Large intestine (tissue), 3 donors: ENCODE data around the gene ANO1. TPM values are rescaled to one million over a fixed set of nuclear protein-coding genes. Genes with fewer than 3 reads are reported as not detected.

Experiments
- DNase-seq, 2 donors: peaks; one replicate each; pipeline versions ENCODE4 v3.0.0 to v3.0.0-alpha.2; 2013
- H3K27ac ChIP-seq: one replicate; pipeline ENCODE4 v1.5.1; 2013; ENCODE audit warnings: low read length
- H3K27me3 ChIP-seq: 2 replicates; pipeline ENCODE4 v1.6.1; 2013; ENCODE audit warnings: low read length; ENCODE audit not compliant: control insufficient read depth, insufficient read depth
- H3K36me3 ChIP-seq: 2 replicates; pipeline ENCODE4 v1.6.1; 2013; ENCODE audit warnings: low read length; ENCODE audit not compliant: control insufficient read depth, insufficient read depth
- H3K4me1 ChIP-seq: one replicate; pipeline ENCODE4 v1.6.1; 2013; ENCODE audit warnings: low read length; ENCODE audit not compliant: control insufficient read depth, insufficient read depth
- H3K4me3 ChIP-seq: one replicate; pipeline ENCODE4 v1.5.1; 2013; ENCODE audit warnings: low read length
- H3K9me3 ChIP-seq: one replicate; pipeline ENCODE4 v1.6.1; 2013; ENCODE audit warnings: mild to moderate bottlenecking, low read depth, low read length, moderate library complexity; ENCODE audit not compliant: control insufficient read depth
- WGBS: methylation state at CpG from one replicate; pipeline ENCODE4 v1.1.5; 2013; ENCODE audit warnings: low lambda C conversion rate; ENCODE audit not compliant: insufficient coverage; 5-methylcytosine and 5-hydroxymethylcytosine counted together
- polyA plus RNA-seq: library from polyadenylated mRNA; unstranded; fragments of 120-200 nt; gene quantifications from one replicate; pipeline ENCODE4 v1.2.1, GENCODE V29; 2013

ANO1 gene
- polyA plus RNA-seq, 1 donor = 12.3 TPM

DNA sequence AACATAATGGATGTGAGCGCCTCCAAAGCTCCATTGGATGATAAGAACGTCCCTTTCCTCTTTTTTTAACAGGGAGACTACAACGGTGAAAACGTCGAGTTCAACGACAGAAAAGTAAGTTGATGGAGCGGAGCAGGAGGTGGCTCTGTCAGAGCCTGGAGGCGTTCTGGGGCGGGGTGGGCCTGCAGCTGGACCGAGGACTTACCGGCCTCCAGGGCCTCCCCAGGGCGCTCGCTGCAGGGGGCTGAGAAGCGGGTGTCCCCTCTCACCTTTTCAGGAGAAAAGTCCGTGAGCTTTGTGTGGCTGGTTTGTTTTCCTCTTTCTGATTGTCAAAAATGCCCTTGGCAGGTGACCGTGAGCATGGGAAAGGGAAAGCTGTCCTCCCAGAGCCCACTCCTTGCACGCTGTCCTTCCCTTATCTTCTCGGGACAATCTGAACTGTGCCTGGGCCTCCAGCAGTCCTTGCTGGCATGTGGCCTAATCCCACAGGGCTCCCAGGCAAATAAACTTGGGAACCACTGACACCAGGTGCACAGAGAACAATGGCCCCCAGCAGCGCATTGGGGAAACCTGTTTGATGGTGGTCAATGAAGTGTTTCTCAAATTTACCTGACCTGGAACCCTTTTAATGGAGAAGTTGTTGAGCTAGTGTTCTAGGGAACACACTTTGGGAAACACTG, 38.4 kb downstream of the ANO1 start:
- no peaks in the 10 kb centered on the region for H3K36me3 ChIP-seq
- 94% methylated on average over 2 of the region's 19 CpGs for whole genome bisulfite sequencing
- no peaks in the 10 kb centered on the region for H3K9me3 ChIP-seq
- H3K4me1 ChIP-seq = peaks cover 7% of the 10 kb centered on the region
- DNase-seq = no peak
- no peak overlapping the region for H3K4me3 ChIP-seq
- no peaks in the 10 kb centered on the region for H3K27me3 ChIP-seq
- no peak overlapping the region for H3K27ac ChIP-seq

DNA sequence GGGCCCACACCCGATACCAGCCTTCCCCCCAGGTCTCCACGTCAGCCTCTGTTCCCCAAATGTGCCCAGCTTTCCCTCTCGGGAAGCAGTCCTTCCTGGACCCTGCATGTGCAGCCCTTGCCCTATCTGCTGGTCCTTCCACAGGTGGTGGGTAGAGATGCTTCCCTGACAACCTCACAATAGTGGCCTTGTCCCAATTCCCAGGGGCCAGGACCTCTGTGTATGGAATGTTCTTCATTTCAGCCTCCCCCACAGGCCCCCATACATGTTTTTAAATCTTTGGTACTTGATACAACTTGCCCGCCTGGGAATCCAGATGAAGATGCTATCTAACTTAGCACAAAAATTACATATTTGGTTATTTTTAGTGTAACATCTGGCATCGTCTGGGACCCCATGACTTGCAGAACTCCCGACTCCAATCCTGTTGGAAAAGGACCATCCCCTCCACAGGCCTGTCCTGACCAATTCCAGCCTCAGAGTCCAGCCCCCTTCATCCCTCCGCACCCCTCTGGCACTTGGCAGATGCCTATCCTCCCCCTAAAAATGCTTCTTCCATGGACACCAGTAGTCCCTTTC, 39.5 kb downstream of the ANO1 start:
- no peak for DNase-seq
- no peaks in the 10 kb centered on the region for H3K9me3 ChIP-seq
- H3K4me1 ChIP-seq = no peaks in the 10 kb centered on the region
- H3K36me3 ChIP-seq = no peaks in the 10 kb centered on the region
- no peak overlapping the region for H3K27ac ChIP-seq
- no CpG with 5 or more reads among the region's 7 CpGs for WGBS
- no peak overlapping the region for H3K4me3 ChIP-seq
- no peaks in the 10 kb centered on the region for H3K27me3 ChIP-seq

- Histone ChIP-seq H3K4me3 (no peak overlapping the region), H3K27ac (no peak overlapping the region), H3K27me3 (peaks cover 2% of the 10 kb centered on the region), H3K36me3 (no peaks in the 10 kb centered on the region), H3K4me1 (no peaks in the 10 kb centered on the region), H3K9me3 (no peaks in the 10 kb centered on the region)
- DNase-seq = no peak
- WGBS = no CpG with 5 or more reads among the region's 1 CpG
These were observed 40.5 kb downstream of the ANO1 start for GRCh38 chr11:70118642-70119041.

DNA sequence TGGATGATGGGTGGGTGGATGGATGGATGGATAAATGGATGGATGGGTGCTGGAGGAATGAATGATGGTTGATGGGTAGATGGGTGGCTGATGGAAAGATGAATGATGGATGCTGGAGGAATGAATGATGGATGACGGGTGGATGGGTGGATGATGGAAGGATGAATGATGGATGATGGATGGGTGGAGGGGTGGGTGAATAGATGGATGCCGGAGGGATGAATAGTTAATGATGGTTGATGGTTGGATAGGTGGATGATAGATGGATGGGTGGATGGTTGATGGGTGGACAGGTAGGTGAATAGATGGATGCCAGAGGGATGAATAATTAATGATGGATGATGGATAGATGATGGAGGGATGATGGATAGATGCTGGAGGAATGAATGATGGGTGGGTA, 41.4 kb downstream of the ANO1 start:
- H3K27ac ChIP-seq = no peak overlapping the region
- no peak overlapping the region for H3K4me3 ChIP-seq
- 100% methylated on average over 2 of the region's 2 CpGs for WGBS
- DNase-seq = no peak
- H3K27me3 ChIP-seq = peaks cover 2% of the 10 kb centered on the region
- no peaks in the 10 kb centered on the region for H3K4me1 ChIP-seq
- H3K36me3 ChIP-seq = no peaks in the 10 kb centered on the region
- no peaks in the 10 kb centered on the region for H3K9me3 ChIP-seq

DNA sequence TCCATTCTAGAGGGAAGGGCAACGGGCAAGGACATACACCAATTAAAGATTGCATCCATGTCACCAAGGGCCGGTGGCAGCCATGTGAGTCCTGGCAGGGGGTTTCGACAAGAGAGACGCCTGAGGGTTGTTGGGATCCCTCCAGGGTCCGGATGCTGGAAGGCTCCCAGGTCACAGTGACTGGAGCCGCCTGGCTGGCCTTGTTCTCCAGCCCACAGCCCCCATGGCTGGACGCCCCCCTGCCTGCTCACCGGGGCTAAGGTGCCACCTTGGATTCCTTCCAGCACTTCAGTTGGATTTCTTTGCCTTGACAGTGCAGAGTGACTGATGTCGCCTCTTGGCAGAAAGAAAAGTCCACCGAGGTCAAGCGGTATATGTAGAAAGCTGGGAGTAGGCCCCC, 42.6 kb downstream of the ANO1 start:
- H3K27ac ChIP-seq = no peak overlapping the region
- WGBS = 67% methylated on average over 1 of the region's 11 CpGs
- H3K4me1 ChIP-seq = no peaks in the 10 kb centered on the region
- H3K4me3 ChIP-seq = no peak overlapping the region
- DNase-seq = no peak
- H3K27me3 ChIP-seq = peaks cover 2% of the 10 kb centered on the region
- H3K9me3 ChIP-seq = no peaks in the 10 kb centered on the region
- H3K36me3 ChIP-seq = no peaks in the 10 kb centered on the region

- peaks cover 2% of the 10 kb centered on the region for H3K27me3 ChIP-seq
- no peaks in the 10 kb centered on the region for H3K4me1 ChIP-seq
- WGBS = 52% methylated on average over 4 of the region's 14 CpGs
- no peak overlapping the region for H3K27ac ChIP-seq
- H3K4me3 ChIP-seq = no peak overlapping the region
- H3K36me3 ChIP-seq = no peaks in the 10 kb centered on the region
- H3K9me3 ChIP-seq = no peaks in the 10 kb centered on the region
- DNase-seq = no peak
These were observed 44.5 kb downstream of the ANO1 start for GRCh38 chr11:70122490-70123198.

DNA sequence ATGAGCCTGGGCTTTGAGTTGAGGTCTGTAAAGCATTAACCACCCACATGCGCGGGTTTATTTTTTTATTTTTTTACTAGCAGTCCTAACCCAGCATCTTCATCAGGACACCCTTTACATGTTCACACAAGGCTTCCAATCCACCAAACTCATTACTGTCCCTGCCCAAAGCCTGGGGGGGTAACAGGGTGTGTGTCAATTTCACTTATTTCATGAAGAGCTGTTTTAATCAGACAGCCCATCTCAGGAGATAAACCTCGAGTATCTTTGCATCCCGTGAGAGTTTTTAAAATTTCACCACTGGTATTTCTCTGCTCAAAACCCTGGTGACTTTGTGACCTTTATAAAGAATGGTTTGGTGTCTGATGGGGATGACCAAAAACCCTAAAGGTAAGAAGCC, 45.6 kb downstream of the ANO1 start:
- no peaks in the 10 kb centered on the region for H3K9me3 ChIP-seq
- H3K27me3 ChIP-seq = peaks cover 2% of the 10 kb centered on the region
- DNase-seq = no peak
- H3K4me1 ChIP-seq = no peaks in the 10 kb centered on the region
- H3K4me3 ChIP-seq = no peak overlapping the region
- H3K27ac ChIP-seq = no peak overlapping the region
- WGBS = no CpG with 5 or more reads among the region's 4 CpGs
- no peaks in the 10 kb centered on the region for H3K36me3 ChIP-seq

DNA sequence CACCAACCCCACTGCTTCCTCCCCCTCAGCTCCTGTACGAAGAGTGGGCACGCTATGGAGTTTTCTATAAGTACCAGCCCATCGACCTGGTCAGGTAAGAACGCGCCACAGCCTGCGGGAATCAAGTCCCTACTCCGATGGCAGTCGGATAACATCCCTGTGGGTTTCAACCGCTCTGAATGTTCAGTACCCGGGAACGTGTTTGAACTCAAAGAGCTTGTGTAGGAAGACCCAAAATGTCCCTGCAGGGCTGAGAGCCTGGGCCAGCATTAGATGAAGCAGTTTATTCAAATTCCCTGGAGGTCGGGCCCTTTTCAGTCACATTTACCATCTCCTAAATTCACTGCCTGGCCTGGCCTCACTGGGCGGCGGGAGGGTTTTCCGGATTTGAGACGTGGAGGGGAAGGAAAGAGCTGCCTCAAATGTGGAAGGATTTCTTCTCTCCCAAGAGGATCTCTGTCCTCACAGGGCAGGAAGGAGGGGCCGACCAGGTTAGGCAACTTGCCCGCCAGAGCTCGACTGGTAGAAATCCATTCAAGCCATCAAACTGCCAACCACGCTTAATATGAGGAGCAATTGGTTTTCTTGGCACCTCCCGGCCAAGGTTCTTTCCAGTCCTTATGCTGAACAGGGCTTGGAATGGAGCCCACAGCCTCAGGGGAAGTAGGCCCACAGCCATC, 46.3 kb downstream of the ANO1 start:
- no peak overlapping the region for H3K4me3 ChIP-seq
- H3K36me3 ChIP-seq = no peaks in the 10 kb centered on the region
- no peak for DNase-seq
- WGBS = no CpG with 5 or more reads among the region's 21 CpGs
- no peaks in the 10 kb centered on the region for H3K9me3 ChIP-seq
- peaks cover 2% of the 10 kb centered on the region for H3K27me3 ChIP-seq
- H3K27ac ChIP-seq = no peak overlapping the region
- no peaks in the 10 kb centered on the region for H3K4me1 ChIP-seq

GRCh38 chr11:70126494-70126893, 48.4 kb downstream of the ANO1 start:
- WGBS = no CpG with 5 or more reads among the region's 17 CpGs
- no peaks in the 10 kb centered on the region for H3K36me3 ChIP-seq
- H3K4me1 ChIP-seq = no peaks in the 10 kb centered on the region
- DNase-seq = no peak
- no peak overlapping the region for H3K4me3 ChIP-seq
- peaks cover 2% of the 10 kb centered on the region for H3K27me3 ChIP-seq
- no peak overlapping the region for H3K27ac ChIP-seq
- H3K9me3 ChIP-seq = no peaks in the 10 kb centered on the region

- Histone ChIP-seq H3K27ac (no peak overlapping the region), H3K36me3 (no peaks in the 10 kb centered on the region), H3K4me1 (no peaks in the 10 kb centered on the region), H3K9me3 (no peaks in the 10 kb centered on the region), H3K4me3 (no peak overlapping the region), H3K27me3 (peaks cover 2% of the 10 kb centered on the region)
- DNase-seq = no peak
- WGBS = no CpG with 5 or more reads among the region's 6 CpGs
These were observed 49.7 kb downstream of the ANO1 start for GRCh38 chr11:70127653-70128434.
